H1 (cell line): Measurements from ENCODE around the gene NPHP4. TPM values are rescaled to one million over a fixed set of nuclear protein-coding genes. Genes with fewer than 3 reads are reported as not detected.

ENCODE experiments used
- KDM5A ChIP-seq: fragments of 200-600 bp; IDR thresholded peaks from 2 replicates; pipeline ENCODE4 v1.7.1; 2012; ENCODE audit warnings: mild to moderate bottlenecking, low read length, inconsistent platforms, mixed read lengths
- SP2 ChIP-seq: IDR thresholded peaks from 2 replicates; pipeline ENCODE4 v1.6.1; 2012; ENCODE audit warnings: mild to moderate bottlenecking, low read length, inconsistent platforms
- SUZ12 ChIP-seq: fragments of 200-600 bp; sonication (generic); IDR thresholded peaks from 2 replicates; pipeline ENCODE4 v1.6.1; 2012; ENCODE audit warnings: mild to moderate bottlenecking, inconsistent platforms, low read length, moderate library complexity, mixed read lengths
- TAF7 ChIP-seq: optimal IDR thresholded peaks from 2 replicates; pipeline ENCODE3; 2011; ENCODE audit warnings: low read depth, mild to moderate bottlenecking, inconsistent platforms, low read length, moderate library complexity, borderline replicate concordance
- polyA plus RNA-seq, 7 experiments: library from polyadenylated mRNA; depleted of rRNA in 3 of 7; stranded (reverse) in 5 of 7; unstranded in 2 of 7; fragments of >200 nt in 5 of 7; fragments of 200-250 nt in 2 of 7; gene quantifications; 1 replicate in 5 of 7; 2 replicates in 1 of 7; 4 replicates in 1 of 7; pipeline versions ENCODE4 v1.2.1 to v1.2.3, GENCODE V29; 2011 to 2013; ENCODE audit warnings: missing spikeins in 2 of 7, mixed read lengths in 2 of 7
- total RNA-seq: library from RNA; stranded (reverse); fragmentation: NEBNext Ultra II Directional; extraction: Animal tissue kit (Norgen Biotek cat#: 25700); gene quantifications from 2 replicates; pipeline ENCODE4 v1.2.1, GENCODE V29; 2021

Gene NPHP4
- total and polyA plus RNA-seq, 2 of the 8 experiments (the other 6 are each of a cell fraction or from before 2014, with no cell fraction given) = 5.8 to 14.0 TPM

- TF ChIP-seq SP2 (no peak), TAF7 (no peak), KDM5A (no peak), SUZ12 (no peak)
- TF ChIP-seq, all 59 proteins: peak for 0
Measured at GRCh38 chr1:5880630-5881405, 111.4 kb downstream of the NPHP4 start (continued).
